Upper lobe of left lung (tissue), 6 donors: ENCODE data around the gene FANCC. TPM values are rescaled to one million over a fixed set of nuclear protein-coding genes. Genes with fewer than 3 reads are reported as not detected.

Experiments
- ATAC-seq, 2 donors: fragments of 200-7000 bp; cut with Tn5 transposase; one replicate each; pipeline ENCODE4 v1.9.1; 2022; ENCODE audit warnings: mild to moderate bottlenecking in 2 of 2, moderate library complexity in 2 of 2; ENCODE audit not compliant: low FRiP score in 2 of 2
- DNase-seq, 2 donors: peaks; one replicate each; pipeline ENCODE4 v3.0.0-alpha.2; 2019 to 2020
- H3K27ac ChIP-seq, 4 donors: fragments of 200-600 bp; sonication (generic); one replicate each; pipeline ENCODE4 v1.5.1; 2016 to 2019
- H3K27me3 ChIP-seq, 4 donors: fragments of 200-600 bp; sonication (generic); one replicate each; pipeline ENCODE4 v1.5.1; 2017 to 2019
- H3K36me3 ChIP-seq, 4 donors: fragments of 200-600 bp; sonication (generic); one replicate each; pipeline ENCODE4 v1.5.1; 2016 to 2019
- H3K4me1 ChIP-seq, 4 donors: fragments of 200-600 bp; sonication (generic); one replicate each; pipeline ENCODE4 v1.5.1; 2018 to 2019
- H3K4me3 ChIP-seq, 4 donors: fragments of 200-600 bp; sonication (generic); one replicate each; pipeline ENCODE4 v1.5.1; 2017 to 2019; ENCODE audit warnings: mild to moderate bottlenecking in 2 of 4, moderate library complexity in 1 of 4
- H3K9me3 ChIP-seq, 4 donors: fragments of 200-600 bp; sonication (generic); one replicate each; pipeline ENCODE4 v1.5.1; 2018 to 2019
- EP300 ChIP-seq, 4 donors: sonication (generic); formaldehyde crosslinking; IDR thresholded peaks; one replicate each; pipeline ENCODE4 v1.5.1; 2017; ENCODE audit warnings: antibody characterized with exemption in 4 of 4, control low read depth in 2 of 4
- POLR2A ChIP-seq, 4 donors: fragments of 450-650 bp; IDR thresholded peaks; one replicate each; pipeline ENCODE4 v1.5.1; 2016 to 2017; ENCODE audit warnings: antibody characterized with exemption in 4 of 4, mild to moderate bottlenecking in 2 of 4
- POLR2AphosphoS5 ChIP-seq, 2 donors: sonication (generic); formaldehyde crosslinking; IDR thresholded peaks; one replicate each; pipeline ENCODE4 v1.5.1; 2017; ENCODE audit warnings: antibody characterized with exemption in 2 of 2
- WGBS, 2 donors: methylation state at CpG; one replicate each; pipeline ENCODE4 v1.1.5; 2017 to 2018; 5-methylcytosine and 5-hydroxymethylcytosine counted together
- total RNA-seq, 6 donors: library from RNA; depleted of rRNA in 4 of 6; stranded (reverse); fragments of >200 nt in 4 of 6; gene quantifications; one replicate each; pipeline versions ENCODE4 v1.1.0 to v1.2.1, GENCODE V29; 2016 to 2021
- TF ChIP-seq, protein P1 (sequence below), 6 experiments: fragments of 450-650 bp in 4 of 6; fragments of 200-600 bp in 2 of 6; sonication (generic) in 2 of 6; IDR thresholded peaks; one replicate each; pipeline ENCODE4 v1.5.1; 2016 to 2019; ENCODE audit warnings: antibody characterized with exemption in 6 of 6
- donor health status: DM: no; HTN: no; CAD: no; lungs with moderate emphysema.
- donor health status: DM: no; HTN: yes; CAD: no; lungs with severe emphysema.

The FANCC gene
- total RNA-seq, 6 donors from 2014 or later, result 6.7 to 27.2 (median 10.8) TPM

DNA sequence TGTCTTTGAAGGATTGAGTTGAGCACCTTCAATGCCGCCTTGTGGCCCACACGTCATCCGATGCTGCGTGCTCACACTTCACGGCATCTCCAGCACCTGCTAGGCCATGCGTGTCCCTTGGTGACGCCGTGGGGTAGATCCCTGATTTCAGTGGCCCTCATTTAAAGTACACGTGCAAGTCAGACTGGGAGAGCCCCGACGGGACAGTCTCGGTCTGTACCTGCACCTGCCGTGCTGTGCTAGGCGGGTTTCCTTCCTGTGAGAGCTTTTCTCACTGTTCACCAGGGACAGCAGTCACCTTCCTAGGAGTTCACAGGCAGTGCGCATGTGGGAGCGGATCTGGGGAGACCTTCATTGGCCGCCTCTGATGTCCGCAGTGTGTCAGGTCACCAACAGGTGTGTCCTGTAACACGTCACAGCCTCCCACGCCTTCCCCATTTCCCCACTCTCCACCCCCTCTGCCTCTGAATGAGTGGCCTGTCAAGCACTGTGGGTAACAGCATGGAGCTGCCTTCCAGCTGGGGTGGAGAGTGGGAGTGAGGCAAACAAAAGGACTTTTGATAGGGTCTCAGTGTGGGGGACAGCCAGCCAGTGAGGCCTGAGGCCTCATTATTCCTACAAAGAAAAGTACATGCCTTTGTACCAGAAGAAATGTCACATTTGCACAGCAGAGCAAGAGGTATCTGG, 236.4 kb downstream of the FANCC start:
- no peaks in the 10 kb centered on the region for H3K9me3 ChIP-seq
- WGBS, 2 donors, result 91 to 96% methylated on average over 15 to 20 of the region's 20 CpGs
- H3K27me3 ChIP-seq, result no peaks in the 10 kb centered on the region
- H3K4me1 ChIP-seq, result peaks cover 31 to 37% (median 35%) of the 10 kb centered on the region in 4 donors
- H3K27ac ChIP-seq, result peak overlapping the region in 2 of 4 donors; percentile 28 to 31
- no peak overlapping the region for H3K4me3 ChIP-seq
- TF ChIP-seq POLR2A (IDR thresholded peaks at IDR 0.05), result no peak
- TF ChIP-seq, protein P1, sequence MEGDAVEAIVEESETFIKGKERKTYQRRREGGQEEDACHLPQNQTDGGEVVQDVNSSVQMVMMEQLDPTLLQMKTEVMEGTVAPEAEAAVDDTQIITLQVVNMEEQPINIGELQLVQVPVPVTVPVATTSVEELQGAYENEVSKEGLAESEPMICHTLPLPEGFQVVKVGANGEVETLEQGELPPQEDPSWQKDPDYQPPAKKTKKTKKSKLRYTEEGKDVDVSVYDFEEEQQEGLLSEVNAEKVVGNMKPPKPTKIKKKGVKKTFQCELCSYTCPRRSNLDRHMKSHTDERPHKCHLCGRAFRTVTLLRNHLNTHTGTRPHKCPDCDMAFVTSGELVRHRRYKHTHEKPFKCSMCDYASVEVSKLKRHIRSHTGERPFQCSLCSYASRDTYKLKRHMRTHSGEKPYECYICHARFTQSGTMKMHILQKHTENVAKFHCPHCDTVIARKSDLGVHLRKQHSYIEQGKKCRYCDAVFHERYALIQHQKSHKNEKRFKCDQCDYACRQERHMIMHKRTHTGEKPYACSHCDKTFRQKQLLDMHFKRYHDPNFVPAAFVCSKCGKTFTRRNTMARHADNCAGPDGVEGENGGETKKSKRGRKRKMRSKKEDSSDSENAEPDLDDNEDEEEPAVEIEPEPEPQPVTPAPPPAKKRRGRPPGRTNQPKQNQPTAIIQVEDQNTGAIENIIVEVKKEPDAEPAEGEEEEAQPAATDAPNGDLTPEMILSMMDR (IDR thresholded peaks at IDR 0.05), result no peak
- no peak for TF ChIP-seq EP300 (IDR thresholded peaks at IDR 0.05)
- TF ChIP-seq POLR2AphosphoS5 (IDR thresholded peaks at IDR 0.05), result no peak
- ATAC-seq (no peak), DNase-seq (peak in 1 of 2 donors; percentile 19)
- peaks cover 9 to 54% (median 45%) of the 10 kb centered on the region in 4 donors for H3K36me3 ChIP-seq

GRCh38 chr9:95079461-95079860, 238.0 kb downstream of the FANCC start:
- H3K4me1 ChIP-seq, result peaks cover 37 to 42% (median 40%) of the 10 kb centered on the region in 4 donors
- H3K27ac ChIP-seq, result peak overlapping the region in 2 of 4 donors; percentile 54 to 58
- DNase-seq, result no peak
- H3K4me3 ChIP-seq, result no peak overlapping the region
- WGBS, 2 donors, result 76 to 87% methylated on average over 10 of the region's 10 CpGs
- no peak for TF ChIP-seq EP300 (IDR thresholded peaks at IDR 0.05)
- TF ChIP-seq POLR2AphosphoS5 (IDR thresholded peaks at IDR 0.05), result no peak
- TF ChIP-seq, protein P1 (IDR thresholded peaks at IDR 0.05), result no peak
- no peak for TF ChIP-seq POLR2A (IDR thresholded peaks at IDR 0.05)
- H3K36me3 ChIP-seq, result peaks cover 8 to 42% (median 31%) of the 10 kb centered on the region in 4 donors
- no peaks in the 10 kb centered on the region for H3K9me3 ChIP-seq
- H3K27me3 ChIP-seq, result no peaks in the 10 kb centered on the region
- ATAC-seq, result no peak

DNA sequence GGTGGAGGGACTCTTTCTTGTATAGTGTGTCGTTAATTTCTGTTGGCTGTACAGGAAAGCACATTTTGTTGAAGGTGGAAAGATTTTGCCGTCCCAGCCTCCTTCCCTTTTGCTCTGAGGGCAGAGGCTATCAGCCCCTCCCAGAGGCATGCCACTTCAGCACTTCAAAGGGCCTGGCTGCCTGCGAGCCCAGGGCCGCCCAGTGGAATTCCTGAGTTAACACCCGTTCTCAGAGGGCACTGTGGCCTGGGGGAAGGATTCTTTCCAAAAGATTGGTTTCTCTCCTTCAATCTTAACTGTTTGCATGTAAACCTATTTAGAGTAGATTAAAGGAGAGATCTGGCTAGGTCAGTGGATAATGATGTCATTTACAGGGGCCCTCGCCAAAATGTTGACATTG, 238.6 kb downstream of the FANCC start:
- peaks cover 37 to 44% (median 40%) of the 10 kb centered on the region in 4 donors for H3K4me1 ChIP-seq
- peaks cover 8 to 43% (median 30%) of the 10 kb centered on the region in 4 donors for H3K36me3 ChIP-seq
- peak overlapping the region; percentile 34 to 63 (median 56) for H3K27ac ChIP-seq
- ATAC-seq, result peak; percentile 58 to 79
- H3K27me3 ChIP-seq, result no peaks in the 10 kb centered on the region
- WGBS, 2 donors, result 40 to 47% methylated on average over 6 of the region's 6 CpGs
- no peak overlapping the region for H3K4me3 ChIP-seq
- no peaks in the 10 kb centered on the region for H3K9me3 ChIP-seq
- TF ChIP-seq, protein P1 (IDR thresholded peaks at IDR 0.05), result peak in 3 of 6 experiments; percentile 19 to 49 (median 24)
- TF ChIP-seq POLR2A (IDR thresholded peaks at IDR 0.05), result no peak
- DNase-seq, result peak in 1 of 2 donors; percentile 76

DNA sequence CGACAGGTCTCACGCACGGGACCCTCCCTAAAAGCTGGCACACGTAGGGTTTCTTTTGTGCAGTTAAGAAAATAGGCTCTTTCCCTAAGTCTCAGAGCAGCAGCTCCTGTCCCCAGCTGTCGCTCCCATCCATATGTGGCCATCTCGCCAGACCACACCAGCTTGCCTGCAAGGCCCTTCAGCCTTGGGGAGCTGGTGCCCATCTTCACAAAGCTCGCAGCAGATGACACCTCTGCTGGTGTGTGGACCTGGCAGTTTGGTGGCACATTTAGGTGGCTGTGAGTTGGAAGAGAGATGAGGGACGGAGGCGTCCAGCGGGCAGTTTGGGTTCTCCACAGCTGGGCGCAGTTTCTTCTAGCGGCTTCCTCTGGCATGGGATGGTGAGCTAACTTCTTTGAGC, 239.0 kb downstream of the FANCC start:
- Histone ChIP-seq H3K4me3 (no peak overlapping the region), H3K27me3 (no peaks in the 10 kb centered on the region), H3K36me3 (peaks cover 8 to 41% (median 28%) of the 10 kb centered on the region in 4 donors), H3K27ac (peak overlapping the region; percentile 34 to 63 (median 56)), H3K4me1 (peaks cover 37 to 44% (median 40%) of the 10 kb centered on the region in 4 donors), H3K9me3 (no peaks in the 10 kb centered on the region)
- TF ChIP-seq, protein P1 (IDR thresholded peaks at IDR 0.05), result no peak
- no peak for TF ChIP-seq EP300 (IDR thresholded peaks at IDR 0.05)
- TF ChIP-seq POLR2A (IDR thresholded peaks at IDR 0.05), result no peak
- TF ChIP-seq POLR2AphosphoS5 (IDR thresholded peaks at IDR 0.05), result no peak
- DNase-seq (peak in 1 of 2 donors; percentile 22), ATAC-seq (no peak)
- 78 to 85% methylated on average over 12 of the region's 12 CpGs for WGBS, 2 donors
